HepG2 (cell line): Measurements from ENCODE around the gene PRR27. TPM values are rescaled to one million over a fixed set of nuclear protein-coding genes. Genes with fewer than 3 reads are reported as not detected.

ENCODE experiments used
- AHR ChIP-seq: IDR thresholded peaks from 2 replicates; pipeline ENCODE4 v1.6.1; 2018; ENCODE audit warnings: missing genetic modification reagents, missing compliant biosample characterization
- ATAD3A ChIP-seq: sonication (generic); formaldehyde crosslinking; IDR thresholded peaks from 2 replicates; pipeline ENCODE4 v1.4.0; 2020; ENCODE audit warnings: missing genetic modification reagents
- BRD4 ChIP-seq: sonication (generic); formaldehyde crosslinking; IDR thresholded peaks from 2 replicates; pipeline ENCODE4 v1.4.0; 2020; ENCODE audit warnings: missing genetic modification reagents
- CREM ChIP-seq, 2 experiments: sonication (generic) in 1 of 2; formaldehyde crosslinking in 1 of 2; IDR thresholded peaks; 2 replicates each; pipeline versions ENCODE4 v1.4.0 to v1.6.1; 2016 to 2020; ENCODE audit warnings: antibody characterized with exemption in 1 of 2, mild to moderate bottlenecking in 1 of 2, missing genetic modification reagents in 1 of 2
- HNF4A ChIP-seq: sonication (generic); formaldehyde crosslinking; IDR thresholded peaks from 2 replicates; pipeline ENCODE4 v1.4.0; 2020; ENCODE audit warnings: missing genetic modification reagents
- HOXA7 ChIP-seq: sonication (generic); formaldehyde crosslinking; IDR thresholded peaks from 2 replicates; pipeline ENCODE4 v1.8.1; 2022; ENCODE audit warnings: mild to moderate bottlenecking, missing genetic modification reagents, moderate library complexity
- MLLT10 ChIP-seq: sonication (generic); formaldehyde crosslinking; IDR thresholded peaks from 2 replicates; pipeline ENCODE4 v1.4.0; 2020; ENCODE audit warnings: missing genetic modification reagents
- PLRG1 ChIP-seq: fragments of 450-650 bp; conservative IDR thresholded peaks from 2 replicates; pipeline ENCODE4 v1.6.1; 2016
- PPARG ChIP-seq: conservative IDR thresholded peaks from 2 replicates; pipeline ENCODE4 v1.6.1; 2016; ENCODE audit warnings: missing biosample characterization, missing genetic modification reagents
- PRPF4 ChIP-seq: fragments of 200-400 bp; formaldehyde crosslinking; IDR thresholded peaks from 2 replicates; pipeline ENCODE4 v1.6.1; 2016; ENCODE audit warnings: low read length, low read depth; ENCODE audit not compliant: poor library complexity, severe bottlenecking
- SIX1 ChIP-seq: sonication (generic); formaldehyde crosslinking; IDR thresholded peaks from 2 replicates; pipeline ENCODE4 v1.4.0; 2020; ENCODE audit warnings: missing genetic modification reagents, borderline replicate concordance
- SOX13 ChIP-seq, 3 experiments: fragments of 450-650 bp in 1 of 3; sonication (generic) in 1 of 3; formaldehyde crosslinking in 1 of 3; IDR thresholded peaks in 2 of 3; conservative IDR thresholded peaks in 1 of 3; 2 replicates each; pipeline versions ENCODE4 v1.5.0 to v1.6.1; 2016 to 2020; ENCODE audit warnings: antibody characterized with exemption in 1 of 3, mild to moderate bottlenecking in 1 of 3, missing compliant biosample characterization in 1 of 3, missing genetic modification reagents in 1 of 3, moderate library complexity in 1 of 3
- TBP ChIP-seq: sonication (generic); formaldehyde crosslinking; IDR thresholded peaks from 2 replicates; pipeline ENCODE4 v1.5.0; 2020; ENCODE audit warnings: missing genetic modification reagents
- ZBTB21 ChIP-seq: sonication (generic); formaldehyde crosslinking; IDR thresholded peaks from 2 replicates; pipeline ENCODE4 v1.4.0; 2020; ENCODE audit warnings: missing genetic modification reagents
- ZBTB7B ChIP-seq: sonication (generic); formaldehyde crosslinking; IDR thresholded peaks from 2 replicates; pipeline ENCODE4 v1.4.0; 2020; ENCODE audit warnings: missing genetic modification reagents
- ZFX ChIP-seq: sonication (generic); formaldehyde crosslinking; IDR thresholded peaks from 2 replicates; pipeline ENCODE4 v1.4.0; 2020; ENCODE audit warnings: mild to moderate bottlenecking, low read depth, missing genetic modification reagents, moderate library complexity
- ZMYM4 ChIP-seq: sonication (generic); formaldehyde crosslinking; IDR thresholded peaks from 2 replicates; pipeline ENCODE4 v1.8.1; 2023; ENCODE audit warnings: mild to moderate bottlenecking, missing genetic modification reagents
- ZNF644 ChIP-seq: IDR thresholded peaks from 2 replicates; pipeline ENCODE4 v1.6.1; 2016; ENCODE audit warnings: low read depth
- polyA plus RNA-seq, 8 experiments: library from polyadenylated mRNA; depleted of rRNA in 3 of 8; stranded (reverse) in 7 of 8; unstranded in 1 of 8; fragments of >200 nt; fragmentation: Illumina TruSeq in 4 of 8; extraction: Trizol in 4 of 8; gene quantifications; 2 replicates each; pipeline versions ENCODE4 v1.2.1 to v1.2.3, GENCODE V29; 2011 to 2016; ENCODE audit warnings: low read depth in 4 of 8, missing spikeins in 1 of 8, mixed read lengths in 1 of 8; ENCODE audit not compliant: insufficient read depth in 1 of 8
- total RNA-seq, 5 experiments: library from RNA; depleted of rRNA; stranded (reverse); fragments of >200 nt; fragmentation: Illumina TruSeq; extraction: Trizol; gene quantifications; 2 replicates each; pipeline ENCODE4 v1.2.3, GENCODE V29; 2016; ENCODE audit warnings: low read depth in 1 of 5
- TF ChIP-seq, protein P1 (sequence below): conservative IDR thresholded peaks from 2 replicates; pipeline ENCODE4 v1.6.1; 2018; ENCODE audit warnings: missing genetic modification reagents
- TF ChIP-seq, protein P2 (sequence below): sonication (generic); formaldehyde crosslinking; IDR thresholded peaks from 2 replicates; pipeline ENCODE4 v1.8.1; 2022; ENCODE audit warnings: mild to moderate bottlenecking, missing genetic modification reagents
- TF ChIP-seq, protein P3 (sequence below): sonication (generic); formaldehyde crosslinking; IDR thresholded peaks from 2 replicates; pipeline ENCODE4 v1.4.0; 2020; ENCODE audit warnings: missing genetic modification reagents
- TF ChIP-seq, protein P4 (sequence below): sonication (generic); formaldehyde crosslinking; IDR thresholded peaks from 2 replicates; pipeline ENCODE4 v1.5.1; 2020; ENCODE audit warnings: missing genetic modification reagents, mild to moderate bottlenecking, borderline replicate concordance

The PRR27 gene
- total and polyA plus RNA-seq, 2 of the 13 experiments (the other 11 are each of a cell fraction or from before 2014, with no cell fraction given), result not detected

DNA sequence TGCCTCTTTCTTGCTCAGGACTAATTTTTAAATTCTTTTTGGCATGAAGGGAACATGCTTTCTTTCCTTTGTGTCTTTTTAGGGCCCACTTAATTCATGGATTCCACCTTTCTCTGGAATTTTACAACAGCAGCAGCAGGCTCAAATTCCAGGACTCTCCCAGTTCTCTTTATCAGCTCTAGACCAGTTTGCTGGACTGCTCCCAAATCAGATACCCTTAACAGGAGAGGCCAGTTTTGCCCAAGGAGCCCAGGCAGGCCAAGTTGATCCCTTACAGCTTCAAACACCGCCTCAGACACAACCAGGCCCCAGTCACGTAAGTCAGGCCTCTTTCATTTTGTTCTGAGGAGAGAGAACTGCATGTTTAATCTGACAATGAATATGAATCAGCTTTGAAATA, 43.8 kb downstream of the PRR27 start (continued):
- TF ChIP-seq ZBTB7B (CRISPR knock-in tag) (0 out of 2 replicates have a peak, but pooled peaks have one; percentile 42), TBP (CRISPR knock-in tag) (no peak), PLRG1 (no peak), ATAD3A (CRISPR knock-in tag) (no peak), ZBTB21 (CRISPR knock-in tag) (no peak), PRPF4 (no peak), MLLT10 (CRISPR knock-in tag) (no peak), ZMYM4 (CRISPR knock-in tag) (peak; percentile 81), ZNF644 (CRISPR knock-in tag) (0 out of 2 replicates have a peak, but pooled peaks have one; percentile 18), CREM (IDR thresholded peaks at IDR 0.05) (peak; percentile 28; the same call in 1 of the 2 replicates), CREM (CRISPR knock-in tag; IDR thresholded peaks at IDR 0.05) (no peak), SIX1 (CRISPR knock-in tag) (peak; percentile 26; the same call in 1 of the 2 replicates), HOXA7 (CRISPR knock-in tag) (no peak), HNF4A (CRISPR knock-in tag) (peak; percentile 49; the same call in 1 of the 2 replicates), AHR (CRISPR knock-in tag) (no peak), BRD4 (CRISPR knock-in tag) (peak; percentile 50; the same call in 1 of the 2 replicates), SOX13 (IDR thresholded peaks at IDR 0.05) (no peak), SOX13 (CRISPR knock-in tag; conservative IDR thresholded peaks at IDR 0.05 in 1 of 2, IDR thresholded peaks at IDR 0.05 in 1 of 2) (peak in 1 of 2 experiments; percentile 36; a peak in 1 of 4 replicates), ZFX (CRISPR knock-in tag) (peak; percentile 61), PPARG (CRISPR knock-in tag) (no peak)
- TF ChIP-seq, protein P1, sequence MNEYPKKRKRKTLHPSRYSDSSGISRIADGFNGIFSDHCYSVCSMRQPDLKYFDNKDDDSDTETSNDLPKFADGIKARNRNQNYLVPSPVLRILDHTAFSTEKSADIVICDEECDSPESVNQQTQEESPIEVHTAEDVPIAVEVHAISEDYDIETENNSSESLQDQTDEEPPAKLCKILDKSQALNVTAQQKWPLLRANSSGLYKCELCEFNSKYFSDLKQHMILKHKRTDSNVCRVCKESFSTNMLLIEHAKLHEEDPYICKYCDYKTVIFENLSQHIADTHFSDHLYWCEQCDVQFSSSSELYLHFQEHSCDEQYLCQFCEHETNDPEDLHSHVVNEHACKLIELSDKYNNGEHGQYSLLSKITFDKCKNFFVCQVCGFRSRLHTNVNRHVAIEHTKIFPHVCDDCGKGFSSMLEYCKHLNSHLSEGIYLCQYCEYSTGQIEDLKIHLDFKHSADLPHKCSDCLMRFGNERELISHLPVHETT (CRISPR knock-in tag), result no peak
- TF ChIP-seq, protein P2, sequence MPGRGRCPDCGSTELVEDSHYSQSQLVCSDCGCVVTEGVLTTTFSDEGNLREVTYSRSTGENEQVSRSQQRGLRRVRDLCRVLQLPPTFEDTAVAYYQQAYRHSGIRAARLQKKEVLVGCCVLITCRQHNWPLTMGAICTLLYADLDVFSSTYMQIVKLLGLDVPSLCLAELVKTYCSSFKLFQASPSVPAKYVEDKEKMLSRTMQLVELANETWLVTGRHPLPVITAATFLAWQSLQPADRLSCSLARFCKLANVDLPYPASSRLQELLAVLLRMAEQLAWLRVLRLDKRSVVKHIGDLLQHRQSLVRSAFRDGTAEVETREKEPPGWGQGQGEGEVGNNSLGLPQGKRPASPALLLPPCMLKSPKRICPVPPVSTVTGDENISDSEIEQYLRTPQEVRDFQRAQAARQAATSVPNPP (CRISPR knock-in tag), result no peak
- TF ChIP-seq, protein P3, sequence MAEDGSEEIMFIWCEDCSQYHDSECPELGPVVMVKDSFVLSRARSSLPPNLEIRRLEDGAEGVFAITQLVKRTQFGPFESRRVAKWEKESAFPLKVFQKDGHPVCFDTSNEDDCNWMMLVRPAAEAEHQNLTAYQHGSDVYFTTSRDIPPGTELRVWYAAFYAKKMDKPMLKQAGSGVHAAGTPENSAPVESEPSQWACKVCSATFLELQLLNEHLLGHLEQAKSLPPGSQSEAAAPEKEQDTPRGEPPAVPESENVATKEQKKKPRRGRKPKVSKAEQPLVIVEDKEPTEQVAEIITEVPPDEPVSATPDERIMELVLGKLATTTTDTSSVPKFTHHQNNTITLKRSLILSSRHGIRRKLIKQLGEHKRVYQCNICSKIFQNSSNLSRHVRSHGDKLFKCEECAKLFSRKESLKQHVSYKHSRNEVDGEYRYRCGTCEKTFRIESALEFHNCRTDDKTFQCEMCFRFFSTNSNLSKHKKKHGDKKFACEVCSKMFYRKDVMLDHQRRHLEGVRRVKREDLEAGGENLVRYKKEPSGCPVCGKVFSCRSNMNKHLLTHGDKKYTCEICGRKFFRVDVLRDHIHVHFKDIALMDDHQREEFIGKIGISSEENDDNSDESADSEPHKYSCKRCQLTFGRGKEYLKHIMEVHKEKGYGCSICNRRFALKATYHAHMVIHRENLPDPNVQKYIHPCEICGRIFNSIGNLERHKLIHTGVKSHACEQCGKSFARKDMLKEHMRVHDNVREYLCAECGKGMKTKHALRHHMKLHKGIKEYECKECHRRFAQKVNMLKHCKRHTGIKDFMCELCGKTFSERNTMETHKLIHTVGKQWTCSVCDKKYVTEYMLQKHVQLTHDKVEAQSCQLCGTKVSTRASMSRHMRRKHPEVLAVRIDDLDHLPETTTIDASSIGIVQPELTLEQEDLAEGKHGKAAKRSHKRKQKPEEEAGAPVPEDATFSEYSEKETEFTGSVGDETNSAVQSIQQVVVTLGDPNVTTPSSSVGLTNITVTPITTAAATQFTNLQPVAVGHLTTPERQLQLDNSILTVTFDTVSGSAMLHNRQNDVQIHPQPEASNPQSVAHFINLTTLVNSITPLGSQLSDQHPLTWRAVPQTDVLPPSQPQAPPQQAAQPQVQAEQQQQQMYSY, result no peak
- TF ChIP-seq, protein P4, sequence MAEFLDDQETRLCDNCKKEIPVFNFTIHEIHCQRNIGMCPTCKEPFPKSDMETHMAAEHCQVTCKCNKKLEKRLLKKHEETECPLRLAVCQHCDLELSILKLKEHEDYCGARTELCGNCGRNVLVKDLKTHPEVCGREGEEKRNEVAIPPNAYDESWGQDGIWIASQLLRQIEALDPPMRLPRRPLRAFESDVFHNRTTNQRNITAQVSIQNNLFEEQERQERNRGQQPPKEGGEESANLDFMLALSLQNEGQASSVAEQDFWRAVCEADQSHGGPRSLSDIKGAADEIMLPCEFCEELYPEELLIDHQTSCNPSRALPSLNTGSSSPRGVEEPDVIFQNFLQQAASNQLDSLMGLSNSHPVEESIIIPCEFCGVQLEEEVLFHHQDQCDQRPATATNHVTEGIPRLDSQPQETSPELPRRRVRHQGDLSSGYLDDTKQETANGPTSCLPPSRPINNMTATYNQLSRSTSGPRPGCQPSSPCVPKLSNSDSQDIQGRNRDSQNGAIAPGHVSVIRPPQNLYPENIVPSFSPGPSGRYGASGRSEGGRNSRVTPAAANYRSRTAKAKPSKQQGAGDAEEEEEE (CRISPR knock-in tag), result no peak
